WTC11 (cell line): ENCODE data around the gene CELSR1. TPM values are rescaled to one million over a fixed set of nuclear protein-coding genes. Genes with fewer than 3 reads are reported as not detected.

Source experiments
- ATAC-seq: fragments of 200-7000 bp; cut with Tn5 transposase; 2 replicates; pipeline ENCODE4 v1.10.0; 2021; ENCODE audit warnings: mild to moderate bottlenecking, moderate library complexity
- CTCF ChIA-PET: fragments of 300-600 bp; sonication (Branson Sonifier 250); formaldehyde crosslinking; loops from one replicate; lab custom pipeline; 2021; ENCODE audit warnings: antibody characterized with exemption; lab: Charles Lee
- POLR2A ChIA-PET: fragments of 350-600 bp; sonication (Branson Sonifier 250); formaldehyde crosslinking; loops from one replicate; lab custom pipeline; 2021; ENCODE audit warnings: antibody characterized with exemption; lab: Charles Lee
- DNase-seq: peaks from one replicate; pipeline ENCODE4 v3.0.0; 2021; ENCODE audit warnings: low spot score
- H3K27ac Mint-ChIP-seq: 2 replicates; pipeline ENCODE4 v1.8.0; 2021; ENCODE audit warnings: mixed read lengths
- H3K27me3 Mint-ChIP-seq: 2 replicates; pipeline ENCODE4 v1.8.0; 2021; ENCODE audit warnings: low read depth, mild to moderate bottlenecking, moderate library complexity, mixed read lengths
- H3K36me3 Mint-ChIP-seq: 2 replicates; pipeline ENCODE4 v1.8.0; 2021; ENCODE audit warnings: mixed read lengths
- H3K4me1 Mint-ChIP-seq: 2 replicates; pipeline ENCODE4 v1.8.0; 2022; ENCODE audit warnings: mixed read lengths
- H3K4me3 Mint-ChIP-seq: 2 replicates; pipeline ENCODE4 v1.8.0; 2021; ENCODE audit warnings: mild to moderate bottlenecking, moderate library complexity, mixed read lengths
- H3K9me3 Mint-ChIP-seq: 2 replicates; pipeline ENCODE4 v1.8.0; 2021; ENCODE audit warnings: mixed read lengths
- CTCF ChIP-seq: fragments of 200-600 bp; IDR thresholded peaks from 2 replicates; pipeline ENCODE4 v1.8.0; 2022; ENCODE audit warnings: antibody characterized with exemption
- E2F5 ChIP-seq: sonication (generic); formaldehyde crosslinking; IDR thresholded peaks from 2 replicates; pipeline ENCODE4 v1.8.1; 2022; ENCODE audit warnings: mild to moderate bottlenecking, moderate library complexity, missing genetic modification reagents
- ELF4 ChIP-seq: sonication (generic); formaldehyde crosslinking; IDR thresholded peaks from 2 replicates; pipeline ENCODE4 v1.8.1; 2022; ENCODE audit warnings: low read depth, mild to moderate bottlenecking, moderate library complexity, missing genetic modification reagents
- FOXK1 ChIP-seq: sonication (generic); formaldehyde crosslinking; IDR thresholded peaks from 2 replicates; pipeline ENCODE4 v1.8.0; 2022; ENCODE audit warnings: mild to moderate bottlenecking, moderate library complexity, missing genetic modification reagents
- GTF2I ChIP-seq: fragments of 250-450 bp; sonication (Bioruptor Pico); conservative IDR thresholded peaks from 2 replicates; pipeline ENCODE4 v1.4.0; 2021; ENCODE audit warnings: mild to moderate bottlenecking
- IRF2 ChIP-seq: sonication (generic); formaldehyde crosslinking; IDR thresholded peaks from 2 replicates; pipeline ENCODE4 v1.8.0; 2022; ENCODE audit warnings: low read depth, missing genetic modification reagents, borderline replicate concordance
- MAX ChIP-seq: sonication (generic); formaldehyde crosslinking; IDR thresholded peaks from 2 replicates; pipeline ENCODE4 v1.8.0; 2022; ENCODE audit warnings: mild to moderate bottlenecking, missing genetic modification reagents
- MYBL2 ChIP-seq: sonication (generic); formaldehyde crosslinking; IDR thresholded peaks from 2 replicates; pipeline ENCODE4 v1.8.1; 2023; ENCODE audit warnings: mild to moderate bottlenecking, moderate library complexity, missing genetic modification reagents
- NFE2L1 ChIP-seq: sonication (generic); formaldehyde crosslinking; IDR thresholded peaks from 2 replicates; pipeline ENCODE4 v1.8.1; 2023; ENCODE audit warnings: missing genetic modification reagents
- PRRX2 ChIP-seq: fragments of 250-450 bp; sonication (Bioruptor Pico); IDR thresholded peaks from 2 replicates; pipeline ENCODE4 v1.8.0; 2021; ENCODE audit warnings: mild to moderate bottlenecking
- SP1 ChIP-seq: sonication (generic); formaldehyde crosslinking; conservative IDR thresholded peaks from 2 replicates; pipeline ENCODE4 v1.8.1; 2022; ENCODE audit warnings: missing genetic modification reagents
- TCF7 ChIP-seq: sonication (generic); formaldehyde crosslinking; IDR thresholded peaks from 2 replicates; pipeline ENCODE4 v1.8.0; 2022; ENCODE audit warnings: mild to moderate bottlenecking, low read depth, missing genetic modification reagents, moderate library complexity
- TEAD1 ChIP-seq: sonication (generic); formaldehyde crosslinking; IDR thresholded peaks from 2 replicates; pipeline ENCODE4 v1.8.0; 2022; ENCODE audit warnings: mild to moderate bottlenecking, missing genetic modification reagents
- TEAD4 ChIP-seq: sonication (generic); formaldehyde crosslinking; IDR thresholded peaks from 2 replicates; pipeline ENCODE4 v1.8.0; 2022; ENCODE audit warnings: mild to moderate bottlenecking, missing genetic modification reagents
- ZBTB43 ChIP-seq: sonication (generic); formaldehyde crosslinking; IDR thresholded peaks from 2 replicates; pipeline ENCODE4 v1.8.1; 2023; ENCODE audit warnings: mild to moderate bottlenecking, missing genetic modification reagents
- ZNF121 ChIP-seq: sonication (generic); formaldehyde crosslinking; IDR thresholded peaks from 2 replicates; pipeline ENCODE4 v1.8.0; 2023; ENCODE audit warnings: missing genetic modification reagents
- ZNF219 ChIP-seq: sonication (generic); formaldehyde crosslinking; IDR thresholded peaks from 2 replicates; pipeline ENCODE4 v1.8.0; 2023; ENCODE audit warnings: missing genetic modification reagents, mild to moderate bottlenecking, borderline replicate concordance
- ZNF281 ChIP-seq: sonication (generic); formaldehyde crosslinking; IDR thresholded peaks from 2 replicates; pipeline ENCODE4 v1.8.0; 2023; ENCODE audit warnings: mild to moderate bottlenecking, missing genetic modification reagents
- total RNA-seq: library from RNA; stranded (reverse); gene quantifications from 3 replicates; pipeline ENCODE4 v1.2.3, GENCODE V29; 2021

The CELSR1 gene
- total RNA-seq, 1 experiment from 2014 or later = 16.8 TPM

GRCh38 chr22:46367707-46368191, 169.7 kb downstream of the CELSR1 start:
- no peaks in the 10 kb centered on the region for H3K27me3 Mint-ChIP-seq
- ATAC-seq (peak; percentile 87), DNase-seq (peak; percentile 94)
- no peak overlapping the region for H3K4me3 Mint-ChIP-seq
- CTCF ChIA-PET = interaction anchor here (0.5 to 4.4 kb wide), 87 partner anchors 9 to 435 kb away, joined by 3 to 156 read pairs (median 6); partner anchors contain the start of genes CELSR1, GTSE1, TBC1D22A and TRMU
- no peak overlapping the region; the same call in 1 of the 2 replicates for H3K27ac Mint-ChIP-seq
- TF ChIP-seq GTF2I (no peak), IRF2 (no peak), ZNF219 (no peak), ZNF281 (peak; percentile 61; the same call in 1 of the 2 replicates), FOXK1 (CRISPR knock-in tag) (no peak), MAX (peak; percentile 54; the same call in 1 of the 2 replicates), CTCF (peak; percentile 85), TCF7 (no peak), E2F5 (CRISPR knock-in tag) (no peak), NFE2L1 (CRISPR knock-in tag) (0 out of 2 replicates have a peak, but pooled peaks have one; percentile 18), ZBTB43 (CRISPR knock-in tag) (peak; percentile 41; the same call in 1 of the 2 replicates), ZNF121 (CRISPR knock-in tag) (peak; percentile 30; the same call in 1 of the 2 replicates), PRRX2 (CRISPR knock-in tag) (no peak), MYBL2 (CRISPR knock-in tag) (no peak), SP1 (CRISPR knock-in tag) (0 out of 2 replicates have a peak, but pooled peaks have one; percentile 32), ELF4 (CRISPR knock-in tag) (no peak), TEAD4 (0 out of 2 replicates have a peak, but pooled peaks have one; percentile 38), TEAD1 (CRISPR knock-in tag) (peak; percentile 65; the same call in 1 of the 2 replicates)
- no peaks in the 10 kb centered on the region for H3K36me3 Mint-ChIP-seq
- H3K9me3 Mint-ChIP-seq = no peaks in the 10 kb centered on the region
- POLR2A ChIA-PET = interaction anchor here (0.6 to 1.4 kb wide), 3 partner anchors 12 to 784 kb away, joined by 3 to 4 read pairs (median 3); no protein-coding TSS in a partner anchor
- peaks cover 6% of the 10 kb centered on the region; the same call in 1 of the 2 replicates for H3K4me1 Mint-ChIP-seq
